Activated CD4-positive, CD25-positive, alpha-beta regulatory T cell (primary cell): Measurements from ENCODE around the gene KLK12.

Source experiments
- DNase-seq, 4 experiments: peaks; one replicate each; lab custom pipeline; 2025; lab: John Stamatoyannopoulos, UW

KLK12 gene

DNA sequence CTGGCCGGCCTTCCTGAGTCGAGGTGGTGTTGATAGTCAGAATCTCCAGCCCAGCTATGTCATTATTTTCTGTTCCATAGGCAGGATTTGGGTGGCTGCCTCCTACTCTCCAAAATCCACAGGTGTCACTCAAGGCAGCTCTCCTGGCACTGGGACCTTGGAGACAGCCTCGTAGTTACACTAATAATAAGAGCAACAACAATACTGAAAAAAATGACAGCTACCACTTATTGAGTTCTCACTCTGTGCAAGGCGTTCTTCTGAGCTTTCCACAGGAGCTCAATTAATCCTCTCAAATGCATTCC is 12.2 kb upstream of the KLK12 start:
- DNase-seq: no peak

DNA sequence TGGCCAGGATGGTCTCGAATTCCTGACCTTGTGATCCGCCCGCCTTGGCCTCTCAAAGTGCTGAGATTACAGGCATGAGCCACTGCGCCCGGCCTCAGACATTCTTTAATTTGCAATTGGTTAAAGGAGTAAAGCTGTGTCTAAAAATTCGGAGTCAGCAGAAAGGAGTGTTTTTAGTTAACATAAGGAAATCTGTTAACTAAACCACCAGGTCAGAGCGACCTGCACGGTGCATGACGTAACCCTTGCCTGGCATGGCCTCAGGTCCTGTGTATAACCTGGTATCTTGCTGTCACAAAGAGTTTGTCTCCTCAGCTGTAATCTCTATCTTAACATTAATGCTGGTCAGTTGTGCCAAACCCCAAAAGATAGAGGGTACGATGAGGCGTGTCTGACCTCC is 9.5 kb upstream of the KLK12 start:
- DNase-seq: no peak

DNA sequence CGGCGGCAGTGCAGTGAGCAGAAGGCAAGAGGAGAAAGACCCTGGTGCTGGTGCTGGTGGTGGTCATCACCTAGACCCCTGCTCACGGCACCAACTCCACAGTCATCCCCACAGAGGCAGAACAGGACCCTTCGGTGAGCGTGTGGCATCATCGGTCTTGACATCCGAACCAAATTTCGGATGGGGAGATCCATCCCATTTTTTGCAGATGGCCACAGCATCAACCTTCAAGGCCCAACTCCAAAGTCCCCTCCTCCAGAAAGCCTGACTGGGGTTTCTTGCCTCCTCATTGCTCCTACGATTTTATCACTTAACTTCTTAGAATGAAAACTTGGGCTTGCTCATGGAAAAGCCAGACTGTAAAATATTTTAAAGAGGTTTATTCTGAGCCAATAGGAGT is 8.7 kb upstream of the KLK12 start:
- DNase-seq: no peak

DNA sequence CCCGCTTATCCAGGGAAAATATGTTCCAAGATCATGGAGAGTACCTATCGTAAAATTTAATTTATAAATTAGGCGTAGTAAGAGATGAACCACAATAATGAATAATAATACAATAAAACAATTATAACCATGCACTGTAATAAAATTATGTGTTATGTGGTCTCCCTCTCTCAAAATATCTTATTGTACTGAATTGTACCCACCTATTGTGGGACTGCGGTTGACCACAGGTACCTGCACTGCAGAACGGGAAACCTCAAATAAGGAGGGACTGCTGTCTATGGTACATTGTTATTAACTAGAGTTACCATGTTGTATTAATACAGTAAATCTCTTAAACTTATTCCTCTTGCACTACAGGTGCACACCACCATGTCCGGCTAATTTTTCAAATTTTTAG is 5.3 kb upstream of the KLK12 start:
- no peak for DNase-seq

DNA sequence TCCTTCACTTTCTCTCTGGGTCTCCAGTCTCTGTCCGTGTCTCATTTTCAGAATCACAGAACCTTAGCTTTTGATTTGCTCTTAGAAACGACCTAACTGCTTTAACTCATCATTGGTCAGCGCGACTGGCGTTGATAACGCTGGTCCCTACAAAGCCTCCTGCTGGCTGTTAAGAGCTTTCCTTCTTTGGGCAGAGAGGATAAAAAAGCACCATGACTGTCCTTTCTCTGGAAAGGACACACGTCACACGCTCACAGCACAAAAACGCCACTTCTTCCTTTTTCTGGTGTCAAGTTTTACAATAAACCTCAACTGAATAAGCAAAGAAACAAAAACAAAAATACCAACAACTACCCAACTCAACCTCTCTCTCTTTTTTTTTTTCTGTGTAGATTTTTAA is 1.7 kb upstream of the KLK12 start:
- DNase-seq: no peak

DNA sequence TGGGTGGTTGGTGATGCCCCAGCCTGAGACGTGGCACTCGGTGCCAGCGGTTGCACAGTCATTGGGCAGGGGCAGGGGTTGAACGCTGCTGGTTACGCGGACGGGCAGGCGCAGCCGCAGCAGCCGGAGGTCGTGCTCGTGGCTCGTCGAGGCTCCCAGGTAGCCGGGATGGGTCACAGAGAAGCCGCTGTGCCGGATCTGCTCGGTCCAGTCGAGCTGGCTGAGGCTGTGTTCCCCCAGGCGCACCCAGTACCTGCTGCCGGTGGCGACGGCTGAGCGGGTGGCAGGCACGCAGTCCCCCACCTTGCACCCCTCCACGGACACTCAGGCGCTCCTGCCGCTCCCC is 2.9 kb downstream of the KLK12 start:
- no peak for DNase-seq

DNA sequence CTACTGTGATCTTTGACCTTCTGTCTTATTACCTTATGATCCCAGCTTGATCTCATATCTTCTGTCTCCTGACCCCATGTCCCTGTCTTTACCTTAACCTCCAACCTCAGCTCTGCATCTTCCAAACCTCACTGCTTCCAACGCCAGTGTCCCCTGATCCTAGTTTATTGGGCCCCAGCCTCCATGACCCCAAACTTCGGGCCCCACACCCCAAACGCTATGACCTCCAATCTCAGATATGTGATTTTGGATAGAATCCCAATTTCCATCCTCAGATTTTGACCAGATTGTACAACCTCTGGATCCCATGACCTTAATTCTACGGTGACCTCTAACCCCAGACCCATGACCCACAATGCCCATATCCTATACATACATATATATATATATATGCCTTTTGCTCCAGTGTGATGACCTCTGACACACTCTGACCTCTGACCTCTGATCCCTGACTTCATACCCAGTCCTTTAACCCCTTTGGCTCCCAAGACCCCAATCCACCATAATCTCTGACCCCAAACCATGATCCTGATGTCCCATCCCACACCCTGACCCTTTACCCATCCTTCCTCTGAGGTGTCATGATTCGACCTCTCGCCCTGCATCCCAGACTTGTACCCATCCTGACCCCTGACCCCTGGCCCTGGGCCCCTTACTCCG is 3.5 kb downstream of the KLK12 start:
- DNase-seq: no peak

DNA sequence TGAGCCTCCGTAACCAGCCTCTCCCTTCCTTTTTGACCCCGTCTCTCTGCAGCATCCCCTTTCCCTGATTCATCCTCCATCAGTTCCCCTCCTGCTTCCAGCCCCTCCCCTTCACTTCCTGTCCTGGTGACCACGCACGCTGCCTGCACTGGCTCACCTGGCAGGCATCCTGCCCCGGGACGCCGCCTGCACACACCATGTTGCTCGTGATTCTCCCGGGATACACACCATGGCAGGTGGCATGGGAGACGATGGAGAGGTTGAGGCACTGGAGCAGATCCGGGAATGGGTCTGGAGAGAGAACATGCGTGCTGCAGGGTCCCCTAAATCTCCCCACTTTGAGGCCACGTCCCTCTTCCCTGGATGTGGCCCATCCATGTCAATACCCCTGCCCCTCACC is 4.2 kb downstream of the KLK12 start:
- DNase-seq: no peak

DNA sequence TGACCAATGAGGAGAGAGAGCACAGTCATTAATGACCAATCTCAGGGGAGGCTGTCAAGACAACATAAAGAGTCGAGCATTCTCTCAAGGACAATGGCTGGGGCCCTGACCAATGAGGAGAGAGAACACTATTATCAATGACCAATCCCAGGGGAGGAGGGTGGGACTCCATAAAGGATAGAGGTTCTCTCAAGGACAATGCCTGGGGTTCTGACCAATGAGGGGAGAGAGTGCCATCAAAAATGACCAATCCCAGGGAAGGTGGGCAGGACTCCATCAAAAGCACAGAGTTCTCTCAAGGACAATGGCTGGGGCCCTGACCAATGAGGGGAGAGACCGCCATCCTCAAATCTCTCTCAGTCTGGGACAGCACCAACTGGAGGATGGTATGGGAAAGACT is 5.1 kb downstream of the KLK12 start:
- no peak for DNase-seq

DNA sequence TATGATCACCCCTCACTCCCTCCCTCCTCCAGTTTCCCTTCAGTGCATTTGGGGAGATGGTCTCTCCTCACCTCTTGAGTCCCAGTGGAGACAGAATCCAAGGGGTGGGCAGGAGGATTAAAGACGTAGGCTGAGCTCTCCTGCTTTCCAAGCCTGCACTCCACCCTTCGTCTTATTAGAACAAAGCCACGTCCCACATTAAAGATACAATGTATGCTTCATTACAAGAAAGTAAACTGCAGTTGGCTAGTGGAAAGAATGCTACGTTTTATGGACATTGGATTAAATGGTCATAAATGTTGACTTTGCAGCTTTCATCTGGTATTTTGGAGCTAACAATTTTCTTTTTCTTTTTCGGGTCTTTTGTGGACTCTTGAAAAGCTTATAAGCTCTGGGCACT is 6.9 kb downstream of the KLK12 start:
- DNase-seq: no peak

DNA sequence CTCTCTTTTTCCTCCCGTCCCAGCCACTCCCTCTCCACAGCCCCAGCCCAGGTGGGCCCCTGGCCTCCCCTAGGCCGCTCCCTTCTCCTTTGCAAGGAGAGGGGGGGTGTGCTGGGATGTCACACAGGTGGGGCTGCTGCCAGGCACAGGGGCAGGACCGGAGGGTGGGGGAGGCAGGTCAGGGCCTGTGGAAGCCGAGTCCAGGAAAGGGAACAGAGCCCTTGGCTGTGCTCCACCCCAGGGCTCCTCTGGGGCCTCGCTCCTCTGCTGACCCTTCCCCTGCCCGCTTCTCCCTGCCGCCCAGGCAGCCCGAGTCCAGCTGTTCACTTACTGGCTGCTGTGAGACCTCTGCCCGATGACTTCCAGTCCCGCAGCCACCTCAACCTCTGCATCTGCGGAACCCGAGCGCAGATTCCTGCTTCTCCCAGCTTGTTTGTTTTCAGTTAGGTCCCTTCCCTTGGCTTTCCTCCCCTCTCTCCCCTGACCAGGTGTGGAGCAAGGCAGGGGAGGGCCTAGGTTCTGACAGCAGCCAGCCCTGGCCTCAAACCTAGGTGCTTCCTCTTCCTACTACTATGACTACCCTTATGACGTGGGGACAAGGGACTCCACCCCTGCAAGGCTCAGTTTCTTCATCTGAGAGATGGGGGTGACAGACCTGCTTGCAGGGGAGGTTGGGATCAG is 7.5 kb downstream of the KLK12 start:
- no peak for DNase-seq

DNA sequence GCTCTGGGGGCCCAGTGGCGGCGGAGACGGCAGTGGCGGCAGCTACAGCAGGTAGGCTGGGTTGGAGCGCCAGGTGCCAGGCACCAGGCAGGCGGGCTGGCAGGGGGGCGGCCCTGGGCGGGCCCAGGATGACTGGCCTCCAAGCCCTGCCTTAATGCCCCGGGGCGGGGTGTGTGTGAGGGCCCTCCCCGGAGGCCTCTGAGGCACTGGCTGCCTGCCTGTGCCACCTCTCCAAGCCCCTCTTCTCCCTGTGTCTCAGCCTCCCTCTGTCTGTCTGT is 8.3 kb downstream of the KLK12 start, which contains the start of gene KLK11:
Gene KLK11, minus strand, starts transcription at position 63 of the 278 bp plus-strand sequence. CDS start 985 bp downstream, outside the sequence.
- no peak for DNase-seq

DNA sequence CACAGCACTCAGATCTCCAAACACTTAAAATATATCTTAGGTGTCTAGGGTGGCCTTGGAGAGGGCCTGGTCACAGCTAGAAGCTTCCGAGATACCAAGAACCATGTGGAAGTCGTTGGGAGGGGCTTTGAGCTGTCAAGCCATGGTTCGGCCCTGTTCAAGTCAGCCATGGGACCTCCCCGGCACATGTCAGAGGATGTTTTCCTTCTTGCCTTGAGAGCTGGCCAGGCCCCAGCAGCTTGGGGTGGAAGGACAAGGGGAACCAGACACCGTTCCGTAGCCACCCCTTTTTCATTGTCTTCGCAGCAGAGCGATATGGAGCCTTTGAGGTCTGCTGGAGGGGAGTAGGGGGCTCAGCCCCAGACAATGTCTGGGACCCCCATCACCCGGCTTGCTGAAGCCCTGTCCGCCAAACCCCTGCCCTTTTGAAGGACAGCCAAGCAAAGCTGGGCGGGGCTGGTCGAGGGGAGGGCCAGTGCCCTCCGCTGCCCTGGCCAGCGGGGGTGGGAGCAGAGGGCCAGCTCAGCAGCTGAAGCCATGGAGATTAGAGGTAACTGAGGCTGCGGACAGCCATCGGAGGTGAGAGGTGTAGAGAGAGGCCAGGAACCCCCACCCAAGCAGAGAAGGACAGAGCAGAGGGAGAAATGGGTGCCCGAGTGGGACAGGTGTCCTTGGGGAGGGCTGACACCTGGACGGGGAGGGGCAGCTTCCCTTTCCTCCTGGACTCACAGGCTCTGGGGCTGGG is 8.8 kb downstream of the KLK12 start:
- DNase-seq: no peak

DNA sequence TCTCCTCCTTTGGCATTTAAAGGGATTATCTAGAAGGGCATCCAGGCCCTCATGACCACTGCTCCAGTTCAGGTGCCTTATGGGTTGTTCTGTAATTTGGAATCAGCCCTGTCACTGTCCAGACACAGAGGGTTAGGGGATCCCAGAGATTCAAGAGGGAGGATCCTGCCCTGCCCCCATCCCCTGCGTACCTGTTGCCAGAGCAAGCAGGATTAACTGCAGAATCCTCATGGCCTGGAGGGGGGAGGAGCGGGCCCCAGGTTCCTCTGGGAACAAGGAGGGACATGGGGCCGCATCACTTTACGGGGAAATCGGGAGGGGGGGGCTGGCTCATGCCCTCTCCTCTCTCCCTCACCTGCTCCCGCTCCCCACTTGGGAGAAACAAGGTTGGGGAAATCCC is 9.4 kb downstream of the KLK12 start:
- no peak for DNase-seq

DNA sequence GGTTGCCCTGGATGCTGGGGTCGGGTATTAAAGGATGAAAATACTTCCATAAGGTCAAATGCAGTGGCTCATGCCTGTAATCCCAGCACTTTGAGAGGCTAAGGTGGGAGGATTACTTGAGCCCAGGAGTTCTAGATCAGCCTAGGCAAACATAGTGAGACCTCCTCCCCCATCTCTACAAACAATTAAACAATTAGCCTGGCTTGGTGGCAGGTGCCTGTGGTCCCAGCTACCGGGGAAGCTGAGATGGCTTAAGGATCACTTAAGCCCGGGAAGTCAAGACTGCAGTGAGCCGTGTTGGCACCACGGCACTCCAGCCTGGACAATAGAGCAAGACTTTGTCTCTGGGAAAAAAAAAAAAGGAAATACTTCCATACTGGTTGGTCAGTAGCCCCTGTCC is 9.9 kb downstream of the KLK12 start:
- DNase-seq: no peak

DNA sequence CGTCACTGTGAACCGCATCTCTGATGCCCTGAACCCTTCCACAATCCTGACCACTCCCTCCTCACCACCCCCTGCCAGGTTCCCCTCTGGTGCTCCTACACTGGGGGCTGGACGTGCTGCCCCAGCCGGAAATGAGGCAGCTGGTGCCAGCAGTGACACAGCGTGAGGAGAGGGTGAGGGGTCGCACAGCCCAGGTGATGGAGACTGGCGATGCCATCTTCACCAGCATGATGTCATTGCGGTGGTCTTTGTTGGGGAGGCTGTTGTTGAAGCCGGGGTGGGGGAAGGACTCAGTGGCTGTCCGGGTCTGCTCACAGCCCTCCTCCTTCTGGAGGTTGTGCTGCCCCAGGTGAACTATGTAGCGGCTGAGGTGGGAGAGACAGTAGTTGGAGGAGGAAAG is 10.9 kb downstream of the KLK12 start:
- DNase-seq: no peak

DNA sequence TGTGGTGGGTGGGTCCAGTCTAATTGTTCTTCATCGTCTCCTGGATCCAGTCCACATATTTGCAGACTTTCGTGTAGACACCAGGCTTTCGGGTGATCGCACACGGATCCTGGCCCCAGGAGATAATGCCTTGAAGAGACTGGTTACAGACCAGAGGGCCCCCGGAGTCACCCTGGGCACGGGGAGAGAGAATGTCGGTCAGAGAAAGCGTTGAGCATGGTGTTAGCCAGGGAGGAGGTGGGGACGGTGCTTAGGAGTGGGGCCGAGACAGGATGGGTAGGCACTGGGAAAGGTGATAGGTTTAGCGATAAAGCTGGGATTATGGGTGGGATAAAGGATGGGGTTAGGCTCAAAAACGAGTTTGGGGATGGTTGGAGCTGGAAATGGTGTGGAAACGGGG is 12.3 kb downstream of the KLK12 start:
- DNase-seq: no peak

DNA sequence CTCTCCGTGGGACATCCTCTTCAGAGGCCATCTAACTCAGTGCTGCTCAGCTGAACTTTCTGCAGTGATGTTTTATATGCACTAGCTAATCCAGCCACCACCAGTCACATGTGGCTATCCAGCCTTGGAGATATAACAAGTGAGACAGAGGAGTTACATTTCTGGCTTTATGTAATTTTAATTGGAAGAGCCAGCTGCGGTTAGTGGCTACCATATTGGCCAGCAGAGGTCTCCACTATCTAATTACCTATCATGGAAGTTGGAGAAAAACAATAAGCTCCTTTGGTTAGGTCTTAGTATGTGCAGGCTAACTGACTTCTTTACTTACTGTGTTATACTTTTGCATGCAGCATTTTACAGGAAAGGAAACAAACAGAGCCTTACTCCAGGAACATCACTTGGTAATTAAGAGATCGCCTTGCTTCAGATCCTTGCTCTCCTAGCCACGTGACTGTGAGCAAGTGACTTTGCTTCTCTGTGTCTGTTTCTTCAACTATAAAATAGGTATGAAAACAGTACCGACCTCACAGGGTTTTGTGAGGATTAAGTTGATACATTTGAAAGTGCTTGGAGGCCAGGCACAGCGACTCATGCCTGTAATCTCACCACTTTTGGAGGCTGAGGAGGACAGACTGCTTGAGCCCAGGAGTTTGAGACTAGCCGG is 13.7 kb downstream of the KLK12 start:
- DNase-seq: no peak

DNA sequence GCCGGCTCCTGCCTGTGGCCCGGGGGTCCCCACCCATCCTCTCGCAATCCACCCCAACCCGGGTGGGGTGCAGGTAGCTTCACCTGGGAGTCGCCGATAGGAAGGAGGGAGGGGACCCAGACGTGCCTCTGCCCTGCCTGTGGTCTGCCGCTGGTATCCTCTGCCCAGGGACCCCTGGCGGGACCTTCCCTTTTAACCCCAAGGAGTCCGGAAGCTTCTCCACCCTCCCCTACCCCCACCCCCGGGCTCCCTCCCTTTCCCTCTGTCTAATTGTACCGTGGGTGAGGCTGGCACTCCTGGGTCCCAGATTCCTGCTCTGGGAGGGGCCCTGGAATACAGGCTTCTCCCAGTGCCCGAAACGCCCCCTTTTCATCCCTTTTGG is 15.3 kb downstream of the KLK12 start, which contains the start of gene KLK10:
Gene KLK10, minus strand, starts transcription at position 166 of the 382 bp plus-strand sequence. CDS start 579 bp downstream, outside the sequence.
- DNase-seq: no peak

DNA sequence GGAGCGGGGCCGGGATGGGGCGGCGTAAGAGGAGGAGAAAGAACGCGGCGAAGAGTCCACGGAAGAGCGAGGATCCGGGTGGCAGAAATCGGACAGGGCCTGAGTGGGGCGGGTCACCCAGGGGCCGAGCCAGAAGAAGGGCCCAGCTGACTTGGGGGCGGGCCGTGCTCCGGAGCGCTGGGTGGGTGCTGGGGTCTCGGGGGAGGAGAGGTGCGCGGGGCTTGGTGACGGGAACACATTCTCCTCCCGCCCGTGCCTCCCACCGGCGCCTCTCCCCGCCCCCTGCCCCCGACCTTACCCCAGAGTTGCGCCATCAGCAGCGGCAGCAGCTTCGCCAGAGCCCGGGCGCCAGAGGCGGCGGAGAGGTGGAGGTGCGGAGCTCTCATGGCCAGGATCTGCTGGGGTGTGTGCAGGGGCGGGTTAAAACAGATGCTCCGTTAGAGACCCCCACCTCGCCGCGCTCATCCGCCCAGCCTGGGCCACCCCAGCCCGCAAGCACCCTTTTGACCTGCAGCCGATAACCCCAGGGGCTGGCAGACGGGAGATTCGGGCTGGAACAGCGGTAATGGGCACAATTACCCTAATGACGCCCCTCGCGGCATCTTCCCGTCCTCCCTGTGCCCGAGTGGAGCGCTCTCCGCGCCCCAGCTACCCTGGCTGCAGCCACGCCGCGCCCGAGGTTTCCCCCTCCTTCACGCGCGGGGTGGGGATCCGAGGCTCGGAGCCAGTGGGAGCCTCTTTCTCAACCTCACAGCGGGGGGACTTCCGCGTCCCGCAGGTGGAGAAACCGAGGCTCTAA is 15.9 kb downstream of the KLK12 start:
- no peak for DNase-seq

DNA sequence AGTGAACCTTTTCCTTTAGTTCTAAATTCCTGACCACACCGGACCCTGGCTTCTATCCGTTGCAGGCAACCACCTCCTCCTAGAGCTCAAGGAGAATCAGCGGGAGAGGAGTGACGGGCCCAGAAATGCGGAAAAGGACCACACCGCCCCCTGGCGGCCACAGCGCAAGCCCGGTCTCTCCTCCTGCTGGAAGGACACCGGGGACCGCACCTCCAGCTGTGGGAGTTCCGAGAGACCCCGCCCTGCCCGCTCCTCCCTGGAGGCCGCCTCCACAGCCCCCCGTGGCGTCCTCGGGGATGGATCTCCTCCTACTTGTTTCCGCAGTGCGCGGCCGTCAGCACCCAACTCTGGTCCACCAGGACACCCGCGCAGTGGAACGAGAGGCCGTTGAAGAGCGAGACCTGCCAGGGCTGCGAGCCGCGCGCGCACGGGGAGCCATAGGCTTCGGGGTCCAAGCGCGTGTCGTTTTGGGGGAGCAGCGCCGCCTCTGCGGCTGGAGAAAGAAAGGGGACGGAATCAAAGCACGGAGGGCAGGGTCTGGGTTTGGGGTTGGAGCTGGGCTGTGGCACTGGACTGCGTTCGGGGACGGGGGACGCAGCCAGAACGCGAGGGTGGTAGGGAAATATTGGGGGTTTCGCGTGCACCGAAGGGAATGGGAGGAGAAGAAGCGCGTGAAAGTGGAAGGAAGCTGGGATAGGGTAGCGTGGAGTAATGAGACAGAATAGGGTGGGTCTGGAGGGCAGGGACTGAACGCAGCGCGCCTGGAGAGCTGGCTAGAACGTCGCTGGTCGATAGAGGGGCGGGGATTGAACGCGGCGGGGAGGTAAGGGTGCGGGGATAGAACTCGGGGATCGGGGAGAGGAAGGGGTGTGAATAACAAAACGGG is 17.8 kb downstream of the KLK12 start:
- peak in 3 of 4 experiments; percentile 9 to 52 (median 12) for DNase-seq
